Frontal cortex (tissue), 4 donors: Measurements from ENCODE around the gene DENND5B. TPM values are rescaled to one million over a fixed set of nuclear protein-coding genes. Genes with fewer than 3 reads are reported as not detected.
"Not testable (repeated sequence)": the region's sequence is repeated elsewhere in the genome, so short reads cannot be mapped to it uniquely, and the experiment has no call there.

Source experiments
- DNase-seq, 2 donors: peaks; one replicate each; pipeline ENCODE4 v3.0.0; 2012; ENCODE audit warnings: low spot score in 2 of 2
- FAIRE-seq: peaks from 2 replicates; lab custom pipeline; 2012; peaks lifted over from hg19 to GRCh38; lab: Jason Lieb, UNC
- total RNA-seq: library from RNA; depleted of rRNA; stranded (reverse); fragments of >200 nt; gene quantifications from one replicate; pipeline ENCODE4 v1.2.3, GENCODE V29; 2014
- donor health status: control.
- donor health status: control.
- donor health status: control.

DENND5B gene
- total RNA-seq, 1 donor from 2014 or later: 41.6 TPM

- no peak for FAIRE-seq
- no peak for DNase-seq
Measured at GRCh38 chr12:31481415-31481814, 109.5 kb downstream of the DENND5B start.

DNA sequence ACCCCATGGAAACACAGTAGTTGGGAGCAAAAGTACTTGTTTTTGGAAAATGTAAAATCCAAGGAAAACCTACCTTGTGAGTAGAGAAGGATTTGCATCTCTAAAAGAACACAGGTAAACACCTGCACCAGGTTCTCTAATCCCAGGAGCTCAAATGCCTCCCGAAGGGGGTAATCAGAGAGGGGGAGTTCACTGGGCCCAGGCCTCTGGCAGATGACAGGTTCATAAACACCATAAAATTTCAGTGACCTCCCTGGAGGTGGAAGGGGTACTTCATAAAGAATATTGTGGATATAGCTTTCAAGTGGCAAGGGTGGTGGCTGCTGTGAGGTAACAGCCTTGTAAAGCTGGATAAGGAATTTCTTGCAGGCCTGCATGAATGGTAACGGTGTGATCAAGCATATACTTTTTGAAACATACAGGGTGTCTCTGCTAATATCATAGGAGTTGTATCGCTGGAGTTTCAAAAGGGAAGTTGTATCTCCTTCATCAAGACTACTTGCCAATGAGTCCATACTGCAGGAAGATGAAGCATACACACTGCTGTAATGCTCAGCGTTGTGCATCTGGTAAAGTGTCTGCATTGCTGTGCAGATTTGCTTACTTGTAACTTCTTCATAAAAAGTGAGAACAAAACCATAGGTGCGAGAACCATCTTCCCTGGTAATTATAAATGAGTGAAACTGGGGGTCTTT lies 111.3 kb downstream of the DENND5B start:
- DNase-seq (no peak), FAIRE-seq (no peak)

DNA sequence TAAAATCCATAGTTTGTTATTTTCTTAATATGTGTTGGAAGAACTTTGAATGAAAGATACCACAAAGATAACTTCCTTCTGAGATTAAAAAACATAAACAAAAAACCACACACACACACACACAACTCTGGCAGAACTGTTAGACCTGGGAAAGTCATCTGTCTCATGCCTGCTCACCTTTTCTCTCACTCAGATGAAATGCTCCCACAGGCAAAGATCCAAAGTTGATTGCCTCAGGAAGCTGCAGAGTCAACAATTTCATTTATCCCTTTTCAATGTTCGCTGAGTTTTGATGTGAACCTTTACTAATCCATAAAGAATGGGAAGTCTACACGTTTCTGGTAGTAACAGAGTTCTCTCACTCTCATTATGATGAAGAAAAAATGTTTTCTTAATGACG lies 112.0 kb downstream of the DENND5B start:
- no peak for FAIRE-seq

DNA sequence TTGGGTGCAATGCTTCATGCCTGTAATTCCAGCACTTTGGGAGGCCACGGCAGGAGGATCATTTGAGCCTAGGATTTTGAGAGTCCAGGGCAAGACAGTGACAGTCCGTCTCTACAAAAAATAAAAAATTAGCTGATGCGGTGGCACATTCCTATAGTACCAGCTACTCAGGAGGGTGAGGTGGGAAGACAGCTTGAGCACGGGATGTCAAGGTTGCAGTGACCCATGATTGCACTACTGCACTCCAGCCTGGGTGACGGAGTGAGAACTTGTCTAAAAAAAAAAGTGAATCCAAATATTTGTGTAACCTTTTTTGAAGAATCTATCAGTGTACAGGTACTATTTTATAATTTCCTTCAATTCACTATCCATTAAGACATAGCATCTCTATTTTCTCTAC lies 112.5 kb downstream of the DENND5B start:
- DNase-seq: no peak
- FAIRE-seq: no peak

More for the DNA sequence above, 112.0 kb downstream of the DENND5B start:
- no peak for DNase-seq

DNA sequence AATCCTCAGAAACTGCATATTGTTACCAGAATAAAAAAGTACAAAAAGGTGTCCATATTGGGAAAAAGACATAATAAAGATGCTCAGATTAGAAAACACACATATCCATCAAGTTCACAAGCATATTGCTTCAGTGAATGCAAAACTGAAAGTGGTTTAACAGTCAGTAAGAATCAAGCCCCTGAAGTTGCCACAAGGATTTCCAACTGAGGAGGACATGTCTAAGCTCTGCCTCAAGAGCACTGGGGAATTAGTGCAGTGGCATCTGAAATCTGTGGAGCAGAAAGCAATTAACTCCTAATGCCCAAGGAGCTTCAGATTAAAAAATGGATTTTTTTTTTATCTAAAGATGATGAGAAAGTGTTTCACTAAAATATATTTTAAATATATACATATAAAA lies 113.2 kb downstream of the DENND5B start:
- no peak for DNase-seq
- FAIRE-seq: no peak

DNA sequence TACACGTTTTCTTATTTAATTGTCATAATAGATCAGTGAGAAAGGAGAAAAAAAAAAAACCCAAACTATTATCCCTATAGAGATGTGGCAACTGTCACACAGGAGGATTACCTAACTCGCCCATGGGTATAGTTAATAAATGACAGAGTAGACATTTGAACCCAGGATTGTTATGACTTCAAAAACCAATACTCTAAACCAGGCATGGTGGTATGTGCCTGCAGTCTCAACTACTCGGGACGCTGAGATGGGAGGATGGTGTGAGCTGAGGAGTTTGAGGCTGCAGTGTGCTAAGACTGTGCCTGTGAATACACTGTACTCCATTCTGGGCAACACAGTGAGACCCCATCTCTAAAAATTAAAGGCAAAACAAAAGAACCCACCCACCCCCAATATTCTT lies 114.5 kb downstream of the DENND5B start:
- no peak for DNase-seq
- FAIRE-seq: no peak

DNA sequence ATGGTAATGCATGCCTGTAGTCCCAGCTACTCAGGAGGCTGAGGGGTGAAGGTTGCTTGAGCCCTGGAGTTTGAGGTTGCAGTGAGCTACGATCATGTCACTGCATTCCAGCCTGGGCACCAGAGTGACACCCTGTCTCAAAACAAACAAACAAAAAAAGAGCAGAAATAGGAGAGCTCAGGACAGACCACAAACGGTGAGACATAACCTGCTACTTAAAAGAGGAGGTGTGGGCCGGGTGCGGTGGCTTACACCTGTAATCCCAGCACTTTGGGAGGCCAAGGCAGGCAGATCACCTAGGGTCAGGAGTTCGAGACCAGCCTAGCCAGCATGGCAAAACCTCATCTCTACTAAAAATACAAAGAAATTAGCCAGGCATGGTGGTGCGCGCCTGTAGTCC lies 115.3 kb downstream of the DENND5B start:
- FAIRE-seq, DNase-seq: not testable (repeated sequence)

- DNase-seq (no peak), FAIRE-seq (no peak)
Measured at GRCh38 chr12:31474751-31475150, 116.2 kb downstream of the DENND5B start.

DNA sequence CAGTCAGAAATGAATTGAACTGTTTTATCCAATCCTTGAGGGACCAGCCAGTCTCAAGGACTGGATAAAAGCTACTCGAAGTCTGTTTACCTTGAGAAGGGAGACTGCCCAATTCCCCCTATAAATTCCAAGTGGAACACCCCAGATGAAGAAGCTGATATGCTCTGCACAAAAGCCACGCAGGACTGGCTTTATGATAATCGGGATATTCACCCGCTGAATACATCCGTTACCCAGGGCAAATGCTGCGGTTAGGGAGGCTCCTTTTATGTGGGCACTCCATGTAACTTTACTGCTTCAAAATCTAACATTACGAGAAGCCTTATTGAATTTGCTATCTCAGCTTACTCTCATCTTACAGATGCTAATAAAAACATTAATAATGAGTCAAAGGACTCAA lies 119.1 kb downstream of the DENND5B start:
- DNase-seq: no peak
- FAIRE-seq: no peak

DNA sequence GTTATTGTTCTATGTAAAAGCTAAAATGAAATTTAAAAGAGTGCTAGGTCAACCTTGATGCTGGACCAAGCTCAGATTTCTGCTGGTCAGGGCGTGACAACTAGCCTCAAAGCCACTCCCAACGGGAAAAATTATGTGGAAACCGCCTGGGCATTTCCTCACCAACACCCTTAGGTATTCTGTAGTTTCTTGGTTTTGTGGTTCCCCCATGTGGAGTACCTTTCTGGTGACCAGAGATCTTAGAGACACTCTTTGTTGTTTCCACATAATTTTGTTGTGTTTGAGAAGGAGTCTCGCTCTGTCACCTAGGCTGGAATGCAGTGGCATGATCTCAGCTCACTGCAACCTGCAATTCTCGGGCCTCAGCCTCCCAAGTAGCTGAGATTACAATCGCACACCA lies 119.9 kb downstream of the DENND5B start:
- DNase-seq (no peak), FAIRE-seq (no peak)

- no peak for FAIRE-seq
Measured at GRCh38 chr12:31470459-31470858, 120.5 kb downstream of the DENND5B start.

DNA sequence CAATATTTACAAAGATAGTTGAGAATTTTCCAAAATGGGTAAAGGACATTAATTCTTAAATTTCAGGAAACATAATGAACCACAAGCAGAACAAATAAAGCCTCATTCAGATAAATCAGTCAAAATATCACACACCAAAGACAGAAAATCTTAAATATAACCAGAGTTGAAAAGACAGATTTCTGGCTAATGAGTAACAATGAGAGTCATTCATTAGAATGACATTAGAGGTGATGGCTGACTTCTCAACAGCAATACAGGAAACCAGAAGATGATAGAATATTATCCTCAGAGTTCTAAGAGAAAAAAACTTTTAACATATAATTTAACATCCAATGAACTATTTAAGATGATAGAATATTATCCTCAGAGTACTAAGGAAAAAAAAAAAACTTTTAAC lies 124.2 kb downstream of the DENND5B start:
- DNase-seq (no peak), FAIRE-seq (no peak)

More at GRCh38 chr12:31470459-31470858, 120.5 kb downstream of the DENND5B start:
- DNase-seq: no peak

GRCh38 chr12:31465002-31465401 lies 125.9 kb downstream of the DENND5B start:
- FAIRE-seq (no peak), DNase-seq (no peak)

- DNase-seq (no peak), FAIRE-seq (no peak)
Measured at GRCh38 chr12:31460024-31460423, 130.9 kb downstream of the DENND5B start.

DNA sequence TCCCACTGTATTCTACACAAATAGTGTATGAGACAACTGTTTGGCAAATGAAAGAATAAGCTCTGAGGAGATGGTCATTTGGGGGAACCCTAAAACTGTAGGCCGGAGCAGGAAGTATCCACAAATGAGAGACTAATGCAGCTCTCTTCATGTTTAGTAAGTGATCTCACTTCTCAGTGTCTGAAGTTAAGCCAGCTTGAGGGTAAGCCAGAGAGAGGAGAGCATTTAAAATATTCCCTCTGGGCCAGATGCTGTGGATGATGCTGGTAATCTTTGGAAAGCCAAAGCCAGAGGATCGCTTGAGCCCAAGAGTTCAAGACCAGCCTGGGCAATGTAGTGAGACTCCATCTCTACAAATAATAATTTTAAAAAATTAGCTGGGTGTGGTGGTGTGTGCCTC lies 134.4 kb downstream of the DENND5B start:
- DNase-seq (no peak), FAIRE-seq (no peak)

GRCh38 chr12:31444736-31445135 lies 146.2 kb downstream of the DENND5B start:
- FAIRE-seq (no peak), DNase-seq (no peak)

- no peak for FAIRE-seq
- no peak for DNase-seq
Measured at GRCh38 chr12:31440586-31440985, 150.3 kb downstream of the DENND5B start.

DNA sequence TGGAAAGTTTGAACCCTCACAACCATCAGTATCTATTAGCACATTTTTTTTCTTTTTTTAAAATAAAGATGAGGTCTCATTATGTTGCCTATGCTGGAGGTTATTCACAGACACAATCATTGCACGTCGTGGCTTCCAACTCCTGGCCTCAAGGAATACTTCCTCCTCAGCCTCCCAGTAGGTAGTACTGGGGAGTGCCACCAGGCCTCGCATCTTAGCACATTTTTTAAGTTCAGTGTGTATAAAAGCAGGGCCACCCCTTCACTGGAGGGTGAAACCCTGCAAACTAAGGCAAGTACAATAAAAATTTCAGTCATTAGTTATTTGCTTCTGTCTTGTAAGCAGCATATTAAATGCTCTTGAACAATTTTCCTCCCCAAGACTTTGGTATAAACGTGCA lies 150.8 kb downstream of the DENND5B start:
- DNase-seq (no peak), FAIRE-seq (no peak)

DNA sequence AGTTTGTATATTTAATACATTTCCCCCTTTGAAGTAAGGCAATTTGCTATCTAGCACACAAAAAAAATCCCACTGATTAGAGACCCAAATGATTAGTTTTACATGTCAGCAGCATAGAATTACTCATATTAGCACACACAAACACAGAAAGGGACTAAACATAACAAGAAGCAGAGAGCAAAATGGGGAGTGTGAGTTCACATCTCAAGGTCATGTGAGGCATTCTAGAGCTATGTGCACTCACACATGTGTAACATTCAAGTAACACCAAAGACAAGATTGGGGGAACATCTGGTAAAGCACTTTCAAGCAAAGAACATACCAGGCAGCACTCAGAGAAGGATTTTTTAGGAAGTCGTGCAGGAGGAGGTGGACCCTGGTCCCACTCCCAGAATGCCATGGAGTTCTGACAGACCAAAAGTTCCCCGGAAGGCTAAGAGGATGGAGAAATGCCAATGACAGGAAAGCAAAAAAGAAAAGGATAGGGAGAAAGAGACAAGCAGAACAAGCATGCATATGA lies 159.2 kb downstream of the DENND5B start:
- DNase-seq (no peak), FAIRE-seq (no peak)

DNA sequence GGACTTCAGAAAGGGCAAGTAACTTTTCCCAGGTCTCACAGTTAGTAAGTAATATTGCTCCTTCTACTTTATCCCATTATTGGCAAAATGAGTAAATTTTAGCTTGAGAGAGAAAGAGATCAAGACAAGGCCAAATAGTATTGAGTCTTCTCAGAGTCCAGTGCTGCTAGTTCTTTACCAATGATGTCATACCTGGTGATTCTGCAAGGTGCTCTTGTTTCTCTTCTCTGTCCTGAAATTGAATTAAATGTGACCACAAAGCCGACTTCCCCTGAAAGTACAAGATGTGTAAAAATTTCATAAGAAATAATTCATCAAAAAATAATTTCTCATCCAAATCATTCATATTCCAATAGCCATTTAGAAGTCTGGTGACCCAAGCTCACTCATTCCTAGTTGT lies 167.5 kb downstream of the DENND5B start:
- no peak for FAIRE-seq

DNA sequence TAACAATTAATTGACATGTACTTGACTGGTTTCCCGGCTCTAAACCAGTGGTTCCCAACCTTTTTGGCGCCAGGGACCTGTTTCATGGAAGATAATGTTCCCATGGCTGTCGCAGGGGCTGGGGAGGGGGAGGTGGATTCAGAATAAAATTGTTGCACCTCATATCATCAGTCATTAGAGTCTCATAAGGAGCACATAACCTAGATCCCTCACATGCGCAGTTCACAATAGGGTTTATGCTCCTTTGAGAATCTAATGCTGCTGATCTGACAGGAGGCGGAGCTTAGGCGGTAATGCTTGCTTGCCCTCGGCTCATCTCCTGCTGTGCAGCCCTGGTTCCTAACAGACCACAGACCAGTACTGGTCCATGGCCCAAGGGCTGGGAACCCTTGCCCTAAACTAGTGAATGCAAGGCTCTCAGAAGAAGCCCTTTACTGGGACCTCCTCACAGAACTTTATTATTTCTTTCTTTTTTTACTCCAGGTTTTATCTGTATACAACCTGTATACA lies 178.6 kb downstream of the DENND5B start:
- FAIRE-seq: no peak
- DNase-seq: no peak

More for the DNA sequence above, 167.5 kb downstream of the DENND5B start:
- no peak for DNase-seq

- DNase-seq (no peak), FAIRE-seq (no peak)
Measured at GRCh38 chr12:31408763-31409162, 182.2 kb downstream of the DENND5B start.
